ENCODE data around the gene STUB1.

Gene STUB1

DNA sequence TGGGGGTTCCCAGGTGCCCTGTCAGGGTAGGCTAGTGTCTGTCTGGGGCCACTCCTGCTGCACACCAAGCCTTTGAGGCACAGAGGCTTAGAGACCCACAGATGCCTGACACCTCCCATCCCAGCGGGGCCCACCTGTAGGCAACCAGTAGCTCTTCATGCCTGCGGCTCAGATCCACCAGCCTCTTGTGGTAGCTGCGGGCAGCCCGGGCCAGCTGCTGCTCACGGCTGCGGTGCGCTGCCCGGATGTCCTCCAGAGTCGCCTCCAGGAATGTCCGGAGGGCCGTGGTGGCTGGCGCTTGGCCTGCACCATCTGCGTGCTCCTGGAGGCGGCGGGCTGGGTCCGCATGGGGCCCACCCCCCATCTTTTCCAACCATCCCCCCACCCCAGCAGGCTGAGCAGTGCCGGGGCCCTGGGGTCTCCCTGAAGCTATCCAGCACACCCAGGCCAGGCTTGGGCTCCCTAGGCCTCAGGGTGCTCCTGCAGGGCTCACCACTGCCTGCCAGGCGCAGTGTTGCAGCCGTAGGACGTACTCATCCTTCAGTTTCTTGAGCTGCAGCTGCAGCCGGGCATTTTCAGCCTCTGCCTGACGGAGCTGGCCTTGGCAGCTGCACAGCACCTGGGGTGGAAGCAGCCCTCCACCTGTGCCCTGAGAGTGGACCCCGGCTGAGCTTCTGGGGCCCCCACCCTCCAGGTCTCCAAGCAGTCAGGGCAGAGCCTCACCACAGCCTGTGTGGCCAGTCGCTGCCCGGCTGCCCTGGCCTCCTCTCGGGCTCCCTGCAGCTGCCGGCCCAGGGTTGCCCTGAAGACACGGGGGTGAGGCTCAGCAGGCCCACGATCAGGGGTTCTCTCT is 44.2 kb downstream of the STUB1 start:
- no peak overlapping the region for H3K9ac ChIP-seq (ENCODE audit: low read depth, low read length)

DNA sequence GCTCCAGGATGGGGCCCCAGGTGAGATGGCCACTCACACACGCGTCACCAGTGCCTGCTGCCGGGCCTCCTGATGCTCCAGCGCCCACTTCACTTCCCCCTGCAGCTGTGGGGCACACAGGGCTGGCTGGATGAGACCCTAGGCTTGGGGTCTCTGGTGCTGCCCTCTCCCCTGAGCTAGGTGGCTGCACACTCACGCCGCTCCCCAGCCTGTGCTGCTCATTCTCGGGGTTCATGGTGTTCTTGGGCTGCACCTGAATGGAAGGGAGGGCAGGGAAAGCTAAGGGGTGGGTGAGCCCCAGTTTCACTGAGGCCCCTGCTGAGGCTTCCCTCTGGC is 44.8 kb downstream of the STUB1 start:
- Histone ChIP-seq H3K4me1 (ENCODE audit: insufficient read depth, low read length) (peaks cover 37% of the 10 kb centered on the region), H3K9ac (ENCODE audit: low read depth, low read length) (no peak overlapping the region), H2AFZ (ENCODE audit: low read depth, low read length) (no peak overlapping the region), H3K27me3 (ENCODE audit: insufficient read depth, low read length, poor library complexity) (peaks cover 6% of the 10 kb centered on the region), H4K20me1 (ENCODE audit: insufficient read depth, low read length) (peaks cover 32% of the 10 kb centered on the region), H3K79me2 (ENCODE audit: insufficient read depth, low read length) (no peaks in the 10 kb centered on the region), H3K36me3 (ENCODE audit: insufficient read depth, low read length) (no peaks in the 10 kb centered on the region), H3K4me3 (ENCODE audit: low read depth in 1 of 2, low read length in 2 of 2) (no peak overlapping the region), H3K4me2 (ENCODE audit: insufficient read depth, low read length) (no peak overlapping the region), H3K27ac (ENCODE audit: low read length) (no peak overlapping the region), H3K9me3 (ENCODE audit: insufficient read depth, low read length, severe bottlenecking) (no peaks in the 10 kb centered on the region)
- TF ChIP-seq, protein P1, sequence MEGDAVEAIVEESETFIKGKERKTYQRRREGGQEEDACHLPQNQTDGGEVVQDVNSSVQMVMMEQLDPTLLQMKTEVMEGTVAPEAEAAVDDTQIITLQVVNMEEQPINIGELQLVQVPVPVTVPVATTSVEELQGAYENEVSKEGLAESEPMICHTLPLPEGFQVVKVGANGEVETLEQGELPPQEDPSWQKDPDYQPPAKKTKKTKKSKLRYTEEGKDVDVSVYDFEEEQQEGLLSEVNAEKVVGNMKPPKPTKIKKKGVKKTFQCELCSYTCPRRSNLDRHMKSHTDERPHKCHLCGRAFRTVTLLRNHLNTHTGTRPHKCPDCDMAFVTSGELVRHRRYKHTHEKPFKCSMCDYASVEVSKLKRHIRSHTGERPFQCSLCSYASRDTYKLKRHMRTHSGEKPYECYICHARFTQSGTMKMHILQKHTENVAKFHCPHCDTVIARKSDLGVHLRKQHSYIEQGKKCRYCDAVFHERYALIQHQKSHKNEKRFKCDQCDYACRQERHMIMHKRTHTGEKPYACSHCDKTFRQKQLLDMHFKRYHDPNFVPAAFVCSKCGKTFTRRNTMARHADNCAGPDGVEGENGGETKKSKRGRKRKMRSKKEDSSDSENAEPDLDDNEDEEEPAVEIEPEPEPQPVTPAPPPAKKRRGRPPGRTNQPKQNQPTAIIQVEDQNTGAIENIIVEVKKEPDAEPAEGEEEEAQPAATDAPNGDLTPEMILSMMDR (IDR thresholded peaks at IDR 0.05; ENCODE audit: borderline replicate concordance, extremely low read depth, low read length, poor library complexity, severe bottlenecking) = no peak
- TF ChIP-seq EZH2 (IDR thresholded peaks at IDR 0.05; ENCODE audit: borderline replicate concordance, low read depth, low read length, severe bottlenecking) = no peak
- DNase-seq (no peak), ATAC-seq (ENCODE audit: insufficient read depth, low read depth) (no peak)

More for the DNA sequence above, 44.2 kb downstream of the STUB1 start:
- peaks cover 6% of the 10 kb centered on the region for H3K27me3 ChIP-seq (ENCODE audit: insufficient read depth, low read length, poor library complexity)
- H3K36me3 ChIP-seq (ENCODE audit: insufficient read depth, low read length) = no peaks in the 10 kb centered on the region
- DNase-seq (no peak), ATAC-seq (ENCODE audit: insufficient read depth, low read depth) (no peak)
- H4K20me1 ChIP-seq (ENCODE audit: insufficient read depth, low read length) = peaks cover 35% of the 10 kb centered on the region
- H3K79me2 ChIP-seq (ENCODE audit: insufficient read depth, low read length) = no peaks in the 10 kb centered on the region
- no peaks in the 10 kb centered on the region for H3K9me3 ChIP-seq (ENCODE audit: insufficient read depth, low read length, severe bottlenecking)
- H3K4me1 ChIP-seq (ENCODE audit: insufficient read depth, low read length) = peaks cover 43% of the 10 kb centered on the region
- H3K4me3 ChIP-seq (ENCODE audit: low read depth in 1 of 2, low read length in 2 of 2) = no peak overlapping the region
- no peak overlapping the region for H3K4me2 ChIP-seq (ENCODE audit: insufficient read depth, low read length)
- H2AFZ ChIP-seq (ENCODE audit: low read depth, low read length) = no peak overlapping the region
- no peak overlapping the region for H3K27ac ChIP-seq (ENCODE audit: low read length)
- TF ChIP-seq, protein P1 (IDR thresholded peaks at IDR 0.05; ENCODE audit: borderline replicate concordance, extremely low read depth, low read length, poor library complexity, severe bottlenecking) = no peak
- TF ChIP-seq EZH2 (IDR thresholded peaks at IDR 0.05; ENCODE audit: borderline replicate concordance, low read depth, low read length, severe bottlenecking) = no peak

DNA sequence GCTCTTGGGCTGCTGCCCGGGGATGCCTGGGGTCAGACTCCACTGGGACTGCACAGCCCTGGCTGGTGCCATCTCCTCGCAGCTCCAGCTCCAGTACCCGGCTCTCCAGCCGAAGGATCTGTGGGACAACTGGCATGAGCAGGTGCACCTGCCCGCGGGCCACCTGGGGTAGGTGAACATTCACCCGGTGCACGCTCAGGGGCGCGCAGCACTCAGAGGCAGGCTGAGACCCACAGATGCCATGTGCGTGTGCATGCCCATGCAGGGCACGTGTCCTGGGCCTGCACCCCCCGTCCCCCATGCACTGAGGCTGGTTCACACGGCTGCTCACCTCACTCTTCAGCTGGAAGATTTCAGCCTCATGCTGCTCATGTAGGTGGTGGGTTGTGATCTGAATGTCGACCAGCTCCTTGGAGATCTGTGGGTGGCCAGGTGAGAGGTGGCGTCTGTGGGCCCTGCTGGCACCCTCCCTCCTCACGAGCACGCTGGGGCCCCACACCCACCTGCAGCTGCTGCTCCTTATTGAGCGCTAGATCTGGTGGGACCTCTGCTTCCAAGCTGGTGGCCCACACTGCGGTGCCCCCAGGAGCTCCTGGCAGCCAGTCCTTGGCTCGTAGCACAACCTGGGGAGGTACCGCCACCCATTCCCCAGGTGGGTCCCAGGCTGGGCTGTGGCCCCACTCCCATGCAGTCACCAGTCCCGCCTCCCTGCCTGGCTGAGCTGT is 45.4 kb downstream of the STUB1 start:
- no peaks in the 10 kb centered on the region for H3K9me3 ChIP-seq (ENCODE audit: insufficient read depth, low read length, severe bottlenecking)
- H3K36me3 ChIP-seq (ENCODE audit: insufficient read depth, low read length) = peaks cover 2% of the 10 kb centered on the region; the same call in 1 of the 2 replicates
- H3K27me3 ChIP-seq (ENCODE audit: insufficient read depth, low read length, poor library complexity) = peaks cover under 1% of the 10 kb centered on the region
- DNase-seq = no peak
- no peak for ATAC-seq (ENCODE audit: insufficient read depth, low read depth)
- H3K79me2 ChIP-seq (ENCODE audit: insufficient read depth, low read length) = no peaks in the 10 kb centered on the region
- peaks cover 31% of the 10 kb centered on the region for H4K20me1 ChIP-seq (ENCODE audit: insufficient read depth, low read length)
- H2AFZ ChIP-seq (ENCODE audit: low read depth, low read length) = no peak overlapping the region
- H3K9ac ChIP-seq (ENCODE audit: low read depth, low read length) = no peak overlapping the region
- no peak overlapping the region for H3K27ac ChIP-seq (ENCODE audit: low read length)
- H3K4me1 ChIP-seq (ENCODE audit: insufficient read depth, low read length) = peaks cover 30% of the 10 kb centered on the region
- no peak for TF ChIP-seq EZH2 (IDR thresholded peaks at IDR 0.05; ENCODE audit: borderline replicate concordance, low read depth, low read length, severe bottlenecking)
- TF ChIP-seq, protein P1 (IDR thresholded peaks at IDR 0.05; ENCODE audit: borderline replicate concordance, extremely low read depth, low read length, poor library complexity, severe bottlenecking) = no peak
- no peak overlapping the region for H3K4me2 ChIP-seq (ENCODE audit: insufficient read depth, low read length)
- no peak overlapping the region for H3K4me3 ChIP-seq (ENCODE audit: low read depth in 1 of 2, low read length in 2 of 2)

Data from DND-41 (cell line).